GM21381 (cell line): ENCODE measurements around the gene CENPS.
"Not testable (repeated sequence)": the region's sequence is repeated elsewhere in the genome, so short reads cannot be mapped to it uniquely, and the experiment has no call there.

Experiments
- ATAC-seq: cut with Tn5 transposase; IDR thresholded peaks from one replicate; pipeline ENCODE4 v1.9.1; 2021; ENCODE audit warnings: mild to moderate bottlenecking, moderate library complexity; ENCODE audit not compliant: unreplicated experiment

CENPS gene

DNA sequence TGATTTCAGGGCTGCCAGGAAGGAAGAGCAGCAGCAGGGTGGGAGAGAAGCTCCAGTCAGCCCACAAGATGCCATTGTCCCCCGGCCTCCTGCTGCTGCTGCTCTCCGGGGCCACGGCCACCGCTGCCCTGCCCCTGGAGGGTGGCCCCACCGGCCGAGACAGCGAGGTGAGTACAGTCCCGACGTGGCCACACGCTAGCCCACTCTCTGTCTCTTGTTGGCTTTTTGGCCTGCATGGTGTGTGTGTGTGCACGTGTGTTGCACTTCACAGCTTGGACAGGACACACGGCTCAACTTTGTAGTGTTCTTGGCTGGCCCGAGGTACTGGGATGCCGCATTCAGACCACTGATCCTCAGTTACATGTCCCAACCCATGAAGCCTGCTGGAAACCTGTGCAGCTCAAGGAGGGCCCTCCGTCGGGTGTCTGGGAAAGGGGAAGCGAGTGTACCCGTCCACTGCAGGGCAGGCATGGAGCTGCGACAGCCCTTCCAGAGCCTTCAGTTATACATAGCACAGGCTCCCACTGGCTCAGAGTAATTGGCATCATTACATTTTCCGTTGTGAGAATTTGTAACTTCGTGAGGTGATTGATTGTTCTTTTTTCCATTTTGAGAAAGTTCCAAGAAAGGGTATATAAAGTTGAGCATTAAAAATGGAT, 20.1 kb downstream of the CENPS start:
- no peak for ATAC-seq

DNA sequence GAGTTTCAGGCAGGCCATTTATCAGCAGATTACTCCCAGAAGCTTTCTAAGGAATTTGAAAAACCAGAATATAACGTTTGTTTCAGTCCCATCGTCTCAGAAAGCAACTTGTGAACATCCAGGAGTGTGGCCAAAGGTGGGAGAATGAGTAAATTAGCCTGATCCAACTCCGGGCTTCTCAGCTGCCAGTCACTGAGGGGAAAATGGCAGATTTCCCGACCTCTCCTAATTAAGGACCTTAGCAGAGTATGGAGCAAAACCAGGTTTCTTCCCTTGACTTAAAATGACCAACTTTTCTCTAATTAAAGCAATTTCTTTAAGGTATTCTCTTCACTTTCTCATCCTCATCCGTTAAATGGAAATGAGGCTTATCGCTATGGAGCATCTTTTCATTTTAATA, 20.6 kb downstream of the CENPS start:
- no peak for ATAC-seq

DNA sequence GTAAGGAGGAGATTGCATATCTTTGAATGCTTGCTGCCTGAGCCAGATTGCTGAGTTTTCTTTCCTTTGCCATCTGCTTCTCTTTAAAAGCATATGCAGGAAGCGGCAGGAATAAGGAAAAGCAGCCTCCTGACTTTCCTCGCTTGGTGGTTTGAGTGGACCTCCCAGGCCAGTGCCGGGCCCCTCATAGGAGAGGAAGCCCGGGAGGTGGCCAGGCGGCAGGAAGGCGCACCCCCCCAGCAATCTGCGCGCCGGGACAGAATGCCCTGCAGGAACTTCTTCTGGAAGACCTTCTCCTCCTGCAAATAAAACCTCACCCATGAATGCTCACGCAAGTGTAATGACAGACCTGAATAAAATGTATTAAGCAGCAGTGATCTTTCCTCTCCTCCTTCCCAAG, 21.1 kb downstream of the CENPS start:
- ATAC-seq = no peak

DNA sequence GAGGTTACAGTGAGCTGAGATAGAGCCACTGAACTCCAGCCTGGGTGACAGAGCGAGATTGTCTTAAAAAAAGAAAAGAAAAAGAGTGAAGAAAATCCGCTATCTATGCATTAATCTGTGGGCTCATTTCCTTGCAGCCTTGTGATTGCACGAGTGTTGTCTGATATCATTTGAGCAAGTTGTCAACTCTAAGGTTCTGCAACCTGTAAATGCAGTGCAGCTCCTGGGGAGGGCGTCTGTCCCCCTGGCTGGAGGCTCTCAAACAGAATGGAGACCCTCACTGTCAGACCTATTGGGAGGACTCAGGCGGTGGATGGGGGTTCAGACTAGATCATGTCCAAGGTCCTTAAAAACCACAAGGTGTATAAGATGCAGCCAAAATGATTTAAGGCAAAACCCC, 25.8 kb downstream of the CENPS start:
- no peak for ATAC-seq

DNA sequence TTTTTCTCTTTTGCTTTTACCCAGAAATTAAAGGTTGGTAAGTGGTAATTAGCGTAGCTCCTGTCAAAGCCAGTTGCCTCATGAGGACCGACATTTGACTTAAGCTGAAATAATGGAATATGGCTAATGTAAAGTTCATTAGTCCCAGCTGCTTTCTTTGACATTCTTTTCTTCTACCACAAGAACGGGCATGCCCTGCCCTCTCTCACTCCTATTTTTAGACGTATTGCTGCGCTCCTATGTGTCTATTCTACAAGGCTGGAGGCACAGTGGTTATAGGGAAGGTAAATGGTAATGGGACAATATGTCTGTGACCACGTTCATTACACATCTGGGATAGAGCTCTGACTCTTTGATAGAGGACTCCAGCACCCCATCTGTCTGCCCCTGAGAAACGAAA, 26.4 kb downstream of the CENPS start:
- ATAC-seq = no peak

DNA sequence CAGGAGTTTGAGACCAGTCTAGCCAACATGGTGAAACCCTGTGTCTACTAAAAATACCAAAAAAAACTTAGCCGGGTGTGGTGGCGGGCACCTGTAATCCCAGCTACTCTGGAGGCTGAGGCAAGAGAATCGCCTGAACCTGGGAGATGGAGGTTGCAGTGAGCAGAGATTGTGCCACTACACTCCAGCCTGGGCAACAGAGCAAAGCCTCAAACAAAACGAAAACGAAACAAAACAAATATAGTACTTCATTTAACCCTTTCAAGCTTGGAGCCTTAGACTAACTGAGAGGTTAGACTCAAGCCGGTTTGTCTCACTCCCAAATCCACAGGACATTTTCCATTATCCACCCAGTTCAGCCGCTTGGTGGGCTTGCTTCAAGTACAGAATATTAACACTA, 27.2 kb downstream of the CENPS start:
- ATAC-seq = not testable (repeated sequence)

DNA sequence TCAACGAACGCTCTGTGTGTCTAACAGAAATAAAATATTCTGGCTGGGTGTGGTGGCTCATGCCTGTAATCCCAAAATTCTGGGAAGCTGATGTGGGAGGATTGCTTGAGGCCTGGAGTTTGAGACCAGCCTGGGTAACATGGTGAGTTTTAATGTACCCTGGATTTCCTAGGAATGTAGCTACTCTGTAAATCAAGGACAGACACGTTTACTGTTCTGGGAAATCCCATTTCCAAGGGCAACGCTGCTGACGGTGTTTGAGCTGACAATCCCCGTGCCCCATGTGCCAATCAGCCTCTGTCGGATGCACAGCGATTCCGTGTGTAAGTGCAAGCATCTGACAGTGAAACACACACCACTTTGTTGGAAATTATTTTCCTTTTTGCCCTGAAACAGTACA, 27.6 kb downstream of the CENPS start:
- ATAC-seq = no peak

DNA sequence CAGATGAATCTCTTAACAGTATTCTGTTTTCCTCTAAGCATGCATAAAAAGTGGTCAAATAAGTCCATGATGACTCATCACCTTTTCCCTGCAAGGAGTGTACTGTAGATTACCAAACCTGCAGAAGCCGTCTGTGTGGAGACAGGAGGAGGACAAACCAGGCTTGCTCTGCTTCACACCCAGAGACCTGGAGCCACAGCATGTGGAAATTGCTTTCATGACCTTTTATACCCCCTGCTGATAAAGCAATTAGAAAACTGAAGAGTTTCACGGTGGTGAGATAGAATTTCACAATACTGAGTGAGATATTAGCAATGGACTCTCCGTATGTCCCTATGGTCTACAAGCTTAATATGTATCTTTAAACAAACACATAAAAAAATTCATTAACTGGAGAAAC, 29.0 kb downstream of the CENPS start:
- ATAC-seq = no peak

DNA sequence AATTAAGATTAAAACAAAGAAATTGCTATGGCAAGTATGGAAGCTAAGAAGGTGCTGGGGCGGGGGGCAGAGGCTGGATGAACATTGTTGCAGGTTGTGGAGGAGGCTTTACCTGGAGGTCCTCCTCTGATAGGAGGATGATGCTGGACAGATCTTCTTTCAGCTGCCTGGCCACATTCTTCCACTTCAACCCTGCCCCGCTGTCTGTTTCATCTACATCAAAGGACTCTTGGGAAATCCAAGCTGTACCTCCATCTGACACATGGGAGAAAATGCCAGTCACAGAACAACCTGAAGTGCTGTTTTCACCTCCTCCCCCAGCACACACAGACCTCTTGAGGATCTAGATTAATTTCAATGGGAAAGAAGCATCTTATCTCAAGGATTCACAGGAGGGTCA, 36.8 kb downstream of the CENPS start:
- no peak for ATAC-seq

DNA sequence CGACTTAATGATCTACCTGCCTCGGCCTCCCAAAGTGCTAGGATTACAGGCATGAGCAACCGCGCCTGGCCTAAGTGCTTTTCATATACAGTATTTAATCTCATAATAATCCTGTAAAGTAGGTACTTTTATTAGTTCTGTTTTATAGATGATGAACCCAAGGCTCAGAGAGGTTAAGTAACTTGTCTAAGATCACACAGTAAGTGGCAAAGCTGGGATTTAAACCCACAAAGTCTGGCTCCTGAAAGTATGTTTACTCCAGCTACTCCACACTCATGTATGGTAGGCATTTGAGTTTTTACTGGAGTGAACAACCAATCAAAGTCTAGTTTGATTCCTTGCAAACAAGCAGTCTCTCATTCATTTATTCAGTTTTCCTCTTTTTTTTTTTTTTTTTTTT, 39.8 kb downstream of the CENPS start:
- ATAC-seq = no peak

DNA sequence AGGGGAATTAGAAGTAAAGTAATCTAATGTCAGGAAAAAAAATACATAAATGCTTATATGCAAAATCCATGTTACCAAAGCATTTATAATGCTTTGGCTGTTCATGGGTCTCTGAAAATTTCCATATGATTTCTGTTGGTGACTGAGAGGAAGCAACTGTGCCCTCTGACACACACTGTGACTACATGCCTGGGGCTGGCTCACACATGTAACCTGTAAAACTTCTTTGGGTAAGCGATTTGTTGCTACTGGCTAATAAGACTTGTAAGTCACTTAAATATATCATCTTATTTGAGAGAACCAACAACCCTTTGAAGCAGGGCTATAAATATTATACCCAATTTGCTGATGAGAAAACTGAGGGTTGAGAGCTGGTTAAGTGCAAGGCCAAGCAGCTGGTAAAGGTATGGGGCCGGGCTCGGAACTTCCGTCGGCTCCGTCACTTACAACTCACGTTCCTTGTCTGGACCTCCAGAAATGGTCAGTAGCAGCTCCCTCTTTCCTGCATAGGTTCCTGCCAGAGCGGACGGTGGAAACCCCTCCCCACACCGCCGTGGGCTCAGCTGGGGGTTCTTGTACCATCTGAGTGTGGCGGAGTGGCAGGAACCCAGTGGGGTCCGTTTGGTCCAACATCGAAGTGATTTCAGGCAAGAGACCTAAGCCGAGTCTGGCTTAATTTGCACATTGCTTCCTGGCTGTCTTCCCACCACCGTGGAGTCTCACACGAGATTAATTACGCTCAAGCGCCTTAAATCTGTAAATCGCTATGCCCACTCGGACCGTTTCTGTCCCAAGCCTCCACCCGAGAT, 41.4 kb downstream of the CENPS start:
- ATAC-seq = no peak

DNA sequence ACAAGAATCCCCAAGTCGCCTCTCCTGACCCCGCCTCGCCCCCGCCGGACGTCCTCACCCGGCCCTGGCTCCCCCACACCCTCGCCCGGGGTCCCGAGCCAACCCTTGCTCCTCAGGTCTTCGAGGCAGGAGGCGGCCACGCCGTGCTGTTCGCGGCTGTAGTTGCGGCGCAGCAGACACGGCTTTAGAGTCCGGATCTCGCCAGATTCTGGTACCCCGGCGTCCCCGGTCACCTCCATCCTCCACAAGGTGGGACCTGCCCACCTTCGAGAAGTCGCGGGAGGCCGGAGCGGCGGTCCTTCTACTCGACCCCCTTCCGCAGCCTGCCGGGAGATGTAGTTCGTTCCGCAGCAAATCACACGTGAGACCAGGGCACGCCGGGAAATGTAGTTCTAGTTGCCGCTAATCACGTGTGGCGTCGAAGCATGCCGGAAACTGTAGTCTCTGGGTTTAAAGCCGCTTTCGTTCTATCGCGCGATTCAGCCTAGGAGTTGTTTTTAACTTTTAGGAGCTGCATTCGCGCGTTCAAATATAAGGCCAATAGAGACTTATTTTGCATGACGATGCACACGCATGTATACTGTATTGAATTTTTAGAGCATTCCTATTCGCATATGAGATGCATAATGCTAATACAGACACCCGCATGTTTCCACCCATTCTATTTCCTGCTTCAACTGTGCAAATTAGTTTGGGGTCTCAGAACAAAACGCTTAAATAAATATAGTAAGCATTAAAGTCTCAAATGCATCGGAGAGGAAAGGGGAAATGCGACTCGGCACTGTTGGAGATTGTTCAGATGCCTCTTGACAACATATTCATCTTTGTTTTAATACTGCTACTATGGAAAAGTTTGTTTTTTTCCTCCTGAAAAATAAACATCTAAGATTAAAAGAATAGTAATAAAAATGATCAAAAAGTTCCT, 42.2 kb downstream of the CENPS start, which contains the start of gene DFFA:
Gene DFFA, minus strand, starts transcription at position 310 of the 925 bp plus-strand sequence. Its CDS starts 71 bp downstream, at position 239.
- peak; percentile 73 for ATAC-seq

DNA sequence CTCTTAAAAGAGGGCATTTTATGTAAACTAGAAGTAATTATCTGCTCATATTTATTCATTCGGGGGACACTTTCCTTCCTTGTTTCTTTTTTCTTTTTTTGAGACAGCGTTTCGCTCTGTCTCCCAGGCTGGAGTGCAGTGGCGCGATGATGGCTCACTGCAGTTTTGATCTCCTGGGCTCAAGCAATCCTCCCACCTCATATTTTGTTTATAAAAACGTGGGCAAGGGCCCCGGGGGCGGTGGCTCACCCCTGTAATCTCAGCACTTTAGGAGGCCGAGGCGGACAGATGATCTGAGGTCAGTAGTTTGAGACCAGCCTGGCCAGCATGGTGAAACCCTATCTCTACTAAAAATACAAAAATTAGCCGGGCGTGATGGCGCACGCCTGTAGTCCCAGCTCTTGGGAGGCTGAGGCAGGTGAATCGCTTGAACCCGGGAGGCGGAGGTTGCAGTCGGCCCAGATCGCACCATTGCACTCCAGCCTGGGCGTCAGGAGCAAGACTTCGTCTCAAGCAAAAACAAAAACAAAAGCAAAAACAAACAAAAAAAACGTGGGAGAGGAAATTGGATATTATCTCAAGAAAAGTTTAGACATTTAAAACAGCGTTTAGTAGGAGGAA, 43.0 kb downstream of the CENPS start:
- no peak for ATAC-seq

DNA sequence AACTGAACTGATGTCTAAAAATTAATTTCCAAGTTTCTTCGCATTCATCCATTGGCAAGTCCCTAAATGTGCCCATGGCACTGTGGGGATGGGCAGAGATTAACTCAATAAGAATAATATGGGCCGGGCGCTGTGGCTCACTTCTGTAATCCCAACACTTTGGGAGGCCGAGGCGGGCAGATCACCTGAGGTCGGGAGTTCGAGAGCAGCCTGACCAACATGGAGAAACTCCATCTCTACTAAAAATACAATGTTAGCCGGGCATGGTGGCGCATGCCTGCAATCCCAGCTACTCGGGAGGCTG, 44.0 kb downstream of the CENPS start:
- ATAC-seq = not testable (repeated sequence)

DNA sequence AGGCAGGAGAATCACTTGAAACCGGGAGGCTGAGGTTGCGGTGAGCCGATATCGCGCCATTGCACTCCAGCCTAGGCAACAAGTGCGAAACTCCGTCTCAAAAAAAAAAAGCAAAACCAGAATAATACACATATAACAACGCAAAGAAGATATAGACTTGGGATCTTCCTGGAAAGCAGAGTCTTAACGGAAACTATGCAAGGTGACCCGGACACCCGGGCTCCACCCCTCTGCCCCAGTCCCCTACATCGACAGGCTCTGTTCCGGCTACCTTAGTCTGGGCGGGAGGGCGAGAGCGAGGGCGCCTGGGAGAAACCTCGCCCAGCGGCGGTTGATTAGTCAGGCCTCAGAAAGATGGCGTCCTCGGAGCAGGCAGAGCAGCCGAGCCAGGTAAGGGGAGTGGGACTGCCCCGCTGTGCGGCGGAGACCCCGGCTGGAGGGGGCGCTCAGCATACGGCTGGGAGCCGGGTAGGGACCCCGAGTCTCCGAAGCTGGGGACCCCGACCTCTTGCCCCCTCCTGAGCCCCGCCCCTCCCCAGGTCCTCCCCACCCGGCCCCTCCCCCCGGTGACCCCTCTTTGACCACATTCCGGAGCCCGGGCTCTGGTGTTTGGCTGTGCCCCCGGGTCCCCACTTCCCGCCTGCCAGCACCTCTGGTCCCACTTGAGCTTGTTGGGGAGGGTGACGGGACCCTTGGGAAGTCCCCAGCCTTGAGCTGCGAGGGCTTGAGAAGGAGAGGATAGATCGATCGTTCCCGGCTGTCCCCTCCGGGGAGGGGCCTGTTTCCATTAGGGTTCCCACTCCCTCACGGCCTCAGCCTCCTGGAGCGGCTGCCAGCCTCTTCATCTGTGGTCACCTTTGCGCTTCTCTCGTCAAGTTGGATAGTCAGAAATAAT, 44.6 kb downstream of the CENPS start, which contains the start of gene PEX14:
Gene PEX14, plus strand, starts transcription at position 338 of the 895 bp plus-strand sequence. Its CDS starts 17 bp downstream, at position 355.
- ATAC-seq = peak; percentile 59

DNA sequence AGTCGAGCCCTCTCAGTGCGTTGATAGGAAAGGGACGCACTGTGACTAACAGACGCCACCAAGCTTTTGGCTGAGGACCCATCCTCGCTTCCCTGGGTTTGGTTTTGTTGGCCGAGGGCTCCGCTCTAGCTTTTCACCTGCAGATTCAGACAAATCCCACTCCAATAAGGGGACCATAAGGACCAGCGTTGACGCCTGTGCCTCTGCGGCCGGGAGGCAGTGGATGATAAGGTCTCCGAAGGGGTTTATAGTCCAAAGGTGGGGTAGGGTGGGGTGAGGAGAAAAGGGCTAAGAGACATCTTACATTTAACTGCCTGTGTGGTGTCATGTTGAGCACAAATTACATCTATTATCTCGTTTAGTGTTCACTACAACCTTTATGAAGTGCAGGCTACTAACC, 45.3 kb downstream of the CENPS start:
- ATAC-seq = no peak

DNA sequence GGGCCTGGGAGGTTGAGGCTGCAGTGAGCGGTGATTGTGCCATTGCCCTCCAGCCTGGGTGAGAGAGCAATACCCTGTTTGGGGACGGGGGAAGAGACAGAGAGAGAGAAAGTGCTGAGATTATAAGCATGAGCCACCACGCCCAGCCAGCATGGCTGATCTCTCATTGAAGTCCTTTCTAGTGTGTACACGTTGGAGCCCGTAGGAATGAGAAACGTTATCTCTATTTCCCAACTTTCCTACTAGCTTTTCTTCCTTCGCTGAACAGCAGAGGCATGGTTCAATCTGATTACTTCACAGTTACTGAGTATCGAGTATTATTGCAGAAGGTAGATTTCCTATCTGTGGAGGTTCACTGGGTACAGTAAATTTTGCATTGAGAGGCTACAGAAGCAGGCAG, 49.1 kb downstream of the CENPS start:
- ATAC-seq = no peak

DNA sequence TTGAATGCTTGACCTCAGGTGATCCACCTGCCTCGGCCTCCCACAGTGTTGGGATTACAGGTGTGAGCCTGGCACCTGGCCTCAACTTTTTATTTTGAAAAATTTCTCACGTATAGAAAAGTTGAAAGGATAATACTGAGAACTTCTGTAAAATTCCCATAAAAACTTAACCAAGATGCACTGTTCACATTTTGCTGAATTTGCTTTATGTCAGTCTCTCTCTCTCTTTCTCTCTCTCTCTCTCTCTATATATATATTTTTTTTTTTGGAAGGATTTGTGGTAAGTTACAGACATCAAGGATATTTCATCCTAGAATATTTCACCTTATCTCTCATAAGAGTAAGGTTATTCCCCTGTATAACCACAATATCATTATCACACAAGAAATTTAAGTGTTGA, 50.4 kb downstream of the CENPS start:
- no peak for ATAC-seq

DNA sequence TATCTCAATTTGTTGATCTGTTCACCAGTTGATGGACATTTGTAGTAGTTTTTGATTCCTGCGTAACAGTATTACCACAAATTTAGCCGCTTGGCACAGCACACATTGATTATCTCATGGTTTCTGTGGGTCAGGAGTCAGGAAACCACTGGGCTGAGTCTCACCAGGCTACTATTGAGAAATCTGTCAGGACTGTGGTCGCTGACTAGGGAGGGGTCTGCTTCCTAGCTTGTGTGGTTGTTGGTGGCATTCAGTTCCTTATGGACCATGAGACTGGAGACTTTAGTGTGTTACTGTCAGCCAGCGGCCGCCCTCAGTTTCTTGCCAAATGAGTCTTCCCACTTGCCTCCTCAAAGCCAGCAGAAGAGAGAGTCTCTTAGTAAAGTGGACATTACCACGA, 54.3 kb downstream of the CENPS start:
- no peak for ATAC-seq
